ENCODE results near the gene MAB21L3. TPM values are rescaled to one million over a fixed set of nuclear protein-coding genes. Genes with fewer than 3 reads are reported as not detected.

Gene MAB21L3
- total RNA-seq = under 1 TPM in 1 of 4 donors, not detected in 3; 0.06 TPM
- polyA plus RNA-seq = not detected
- long read RNA-seq, donor 1, partial matches to known transcripts = 0 of 1 reads
- long read RNA-seq, donor 1, other reads (novel, unspliced or antisense) = 1 of 1 reads
- long read RNA-seq, donor 2 = 0 reads
- long read RNA-seq, donor 3 = 0 reads
- long read RNA-seq, donor 4 = 0 reads

DNA sequence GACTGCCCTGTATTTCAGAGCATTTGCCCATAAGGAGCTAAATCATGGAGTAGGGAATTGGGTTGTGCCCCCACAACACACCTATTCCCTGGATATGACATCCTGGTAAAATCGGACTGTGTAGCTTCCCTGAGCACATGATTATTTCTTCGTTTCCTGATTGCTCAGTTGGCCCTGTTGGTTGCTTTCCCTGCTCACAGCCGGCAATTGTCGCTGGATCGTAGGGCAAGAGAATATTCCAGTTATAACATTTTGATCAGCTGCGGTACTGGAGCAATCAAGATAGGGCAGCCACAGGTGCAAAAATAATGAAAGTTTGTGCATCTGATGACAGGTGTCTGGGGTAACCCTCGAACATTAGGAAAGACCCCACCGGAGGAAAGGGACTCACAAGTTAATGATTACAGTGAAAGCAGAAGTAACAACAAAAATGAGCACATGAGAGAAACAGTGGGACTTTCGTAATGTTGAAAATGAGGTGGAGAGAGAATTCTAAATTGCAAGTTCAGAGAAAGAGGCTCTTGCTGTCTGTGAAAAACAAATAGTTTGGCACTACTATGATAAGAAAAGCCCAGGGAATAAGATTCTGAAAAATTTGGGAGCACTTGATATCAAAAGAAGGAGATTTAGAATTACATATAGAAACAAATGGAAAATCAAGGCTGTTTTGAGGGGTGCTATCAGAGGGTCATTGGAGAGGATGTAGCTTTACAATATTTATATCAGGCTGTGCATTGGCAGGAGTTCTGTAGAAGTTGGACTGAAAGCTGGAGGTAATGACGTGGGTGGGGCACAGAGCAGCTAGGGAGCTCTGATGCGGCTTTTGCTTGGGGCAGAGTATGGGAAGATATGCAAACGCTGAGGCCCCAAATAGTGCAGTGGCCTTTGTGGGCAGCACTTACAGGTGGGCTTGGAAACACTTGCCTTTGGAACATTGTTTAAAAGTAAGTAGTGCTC, at the start of gene MAB21L3:
Gene MAB21L3 (plus strand): TSS at position 833 of the 957 bp plus-strand sequence. CDS start 1,217 bp downstream, outside the sequence.
- intact Hi-C loops (cut with DNase I) = no loop called here
- H3K4me3 ChIP-seq (ENCODE audit: low read length) = no peak within 1 kb of the TSS
- no peaks in the 10 kb centered on the region for H3K9me3 ChIP-seq (ENCODE audit: control insufficient read depth, low read length)
- ATAC-seq (peak; percentile 21 to 43), DNase-seq (no peak)
- 60% methylated on average over 12 of the region's 12 CpGs for WGBS
- H3K27me3 ChIP-seq (ENCODE audit: control insufficient read depth, insufficient read depth) = no peaks in the 10 kb centered on the region
- no peaks in the 10 kb centered on the region for H3K4me1 ChIP-seq (ENCODE audit: control insufficient read depth, insufficient read depth, low read length)
- H3K27ac ChIP-seq (ENCODE audit: low read length) = no peak within 1 kb of the TSS

DNA sequence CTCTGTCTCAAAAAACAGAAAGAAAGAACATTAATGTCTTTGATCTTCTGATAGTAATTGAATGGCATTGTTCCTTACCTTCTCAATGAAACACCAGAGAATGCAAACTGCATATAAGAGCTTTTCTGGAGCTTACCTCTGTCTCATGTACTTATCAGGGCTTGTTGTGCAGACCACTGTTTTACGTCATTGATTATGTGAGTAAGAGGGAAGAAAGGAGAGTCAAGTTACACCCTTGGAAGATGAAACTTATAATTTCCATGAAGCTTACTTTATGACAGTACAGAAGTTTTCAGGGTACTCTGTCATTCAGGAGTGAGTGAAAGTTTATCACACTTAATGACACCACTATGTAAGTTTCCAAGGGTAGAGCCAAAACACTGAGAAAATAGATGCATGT, 49.0 kb upstream of the MAB21L3 start:
- no peaks in the 10 kb centered on the region for H3K4me1 ChIP-seq (ENCODE audit: control insufficient read depth, insufficient read depth, low read length)
- 78% methylated on average over 1 of the region's 1 CpG for WGBS
- H3K27me3 ChIP-seq (ENCODE audit: control insufficient read depth, insufficient read depth) = no peaks in the 10 kb centered on the region
- no peak for ATAC-seq
- H3K27ac ChIP-seq (ENCODE audit: low read length) = no peak overlapping the region
- intact Hi-C loops (cut with DNase I) = no loop called here
- no peak overlapping the region for H3K4me3 ChIP-seq (ENCODE audit: low read length)
- H3K9me3 ChIP-seq (ENCODE audit: control insufficient read depth, low read length) = no peaks in the 10 kb centered on the region
- no peak for DNase-seq

GRCh38 chr1:116064616-116065015, 46.6 kb upstream of the MAB21L3 start:
- intact Hi-C loops (cut with DNase I) = no loop called here

DNA sequence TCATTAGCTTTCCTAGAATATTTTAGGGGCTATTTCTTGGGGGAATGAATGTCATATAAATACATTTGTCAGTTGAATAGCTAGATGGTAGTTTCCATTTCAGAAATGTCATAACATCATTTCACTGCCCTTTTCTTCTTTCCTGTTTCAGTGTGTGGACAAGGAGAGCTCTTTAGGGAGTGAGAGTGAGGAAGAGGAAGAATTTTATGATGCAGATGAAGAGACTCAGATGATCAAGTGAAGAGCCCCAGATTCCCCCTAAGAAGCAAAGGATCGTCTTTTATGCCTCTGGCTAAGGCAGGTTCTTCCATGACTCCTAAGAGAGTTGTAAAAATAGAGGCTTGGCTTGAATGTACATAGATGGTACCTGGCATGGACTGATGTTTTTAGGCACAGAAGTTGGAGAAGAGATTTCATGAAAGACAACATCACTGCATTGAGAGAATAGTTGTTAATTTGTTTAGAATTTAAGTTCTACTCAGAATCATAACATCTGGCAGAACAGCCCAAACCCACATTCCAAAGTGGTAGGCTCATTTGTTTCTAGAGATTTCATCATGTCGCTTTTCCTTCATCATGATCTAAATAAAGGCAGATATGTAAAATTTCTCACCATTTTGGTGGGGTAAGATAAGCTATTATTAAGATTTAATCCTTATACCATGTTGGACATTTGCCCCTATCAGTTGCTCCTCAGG, 44.2 kb upstream of the MAB21L3 start:
- Histone ChIP-seq H3K4me1 (ENCODE audit: control insufficient read depth, insufficient read depth, low read length) (no peaks in the 10 kb centered on the region), H3K9me3 (ENCODE audit: control insufficient read depth, low read length) (no peaks in the 10 kb centered on the region), H3K27ac (ENCODE audit: low read length) (peak overlapping the region; percentile 75), H3K27me3 (ENCODE audit: control insufficient read depth, insufficient read depth) (no peaks in the 10 kb centered on the region), H3K4me3 (ENCODE audit: low read length) (no peak overlapping the region)
- ATAC-seq (peak; percentile 26 to 46), DNase-seq (no peak)
- 60% methylated on average over 2 of the region's 2 CpGs for WGBS
- intact Hi-C loops (cut with DNase I) = no loop called here

More at GRCh38 chr1:116064616-116065015, 46.6 kb upstream of the MAB21L3 start:
- no peaks in the 10 kb centered on the region for H3K27me3 ChIP-seq (ENCODE audit: control insufficient read depth, insufficient read depth)
- ATAC-seq = no peak
- no peak for DNase-seq
- H3K4me1 ChIP-seq (ENCODE audit: control insufficient read depth, insufficient read depth, low read length) = no peaks in the 10 kb centered on the region
- H3K4me3 ChIP-seq (ENCODE audit: low read length) = no peak overlapping the region
- WGBS = 79% methylated on average over 2 of the region's 2 CpGs
- H3K9me3 ChIP-seq (ENCODE audit: control insufficient read depth, low read length) = no peaks in the 10 kb centered on the region
- no peak overlapping the region for H3K27ac ChIP-seq (ENCODE audit: low read length)

GRCh38 chr1:116067566-116067890, 43.7 kb upstream of the MAB21L3 start:
- peak; percentile 32 to 75 (median 52) for DNase-seq
- 53% methylated on average over 2 of the region's 2 CpGs for WGBS
- H3K4me3 ChIP-seq (ENCODE audit: low read length) = no peak overlapping the region
- intact Hi-C loops (cut with DNase I) = no loop called here
- peak overlapping the region; percentile 75 for H3K27ac ChIP-seq (ENCODE audit: low read length)
- ATAC-seq = peak; percentile 82 to 87
- H3K27me3 ChIP-seq (ENCODE audit: control insufficient read depth, insufficient read depth) = no peaks in the 10 kb centered on the region
- H3K4me1 ChIP-seq (ENCODE audit: control insufficient read depth, insufficient read depth, low read length) = no peaks in the 10 kb centered on the region
- no peaks in the 10 kb centered on the region for H3K9me3 ChIP-seq (ENCODE audit: control insufficient read depth, low read length)

GRCh38 chr1:116075575-116075974, 35.6 kb upstream of the MAB21L3 start:
- ATAC-seq (no peak), DNase-seq (no peak)
- no peaks in the 10 kb centered on the region for H3K27me3 ChIP-seq (ENCODE audit: control insufficient read depth, insufficient read depth)
- H3K9me3 ChIP-seq (ENCODE audit: control insufficient read depth, low read length) = no peaks in the 10 kb centered on the region
- 1% methylated on average over 1 of the region's 1 CpG for WGBS
- intact Hi-C loops (cut with DNase I) = no loop called here
- H3K4me1 ChIP-seq (ENCODE audit: control insufficient read depth, insufficient read depth, low read length) = no peaks in the 10 kb centered on the region
- no peak overlapping the region for H3K27ac ChIP-seq (ENCODE audit: low read length)
- no peak overlapping the region for H3K4me3 ChIP-seq (ENCODE audit: low read length)

DNA sequence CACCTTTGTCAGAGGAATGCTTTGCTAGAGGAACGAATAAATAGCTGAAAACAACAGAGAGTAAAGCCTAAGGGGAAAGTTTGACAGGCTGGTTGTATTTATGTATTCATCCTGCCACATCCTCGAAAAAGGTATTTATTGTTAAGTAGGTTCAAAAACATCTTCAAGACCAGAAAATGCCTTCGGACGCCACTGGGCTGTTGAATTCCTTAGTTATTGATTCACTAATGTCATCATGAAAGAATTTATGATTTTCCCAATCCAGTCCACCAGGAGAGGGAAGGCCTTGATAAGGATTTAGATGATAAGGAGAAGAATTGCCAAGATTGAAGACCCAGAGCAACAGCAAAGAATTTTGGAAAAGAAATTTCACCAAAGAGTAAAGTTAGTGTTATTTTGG, 35.2 kb upstream of the MAB21L3 start:
- 76% methylated on average over 4 of the region's 4 CpGs for WGBS
- no peaks in the 10 kb centered on the region for H3K4me1 ChIP-seq (ENCODE audit: control insufficient read depth, insufficient read depth, low read length)
- no peaks in the 10 kb centered on the region for H3K9me3 ChIP-seq (ENCODE audit: control insufficient read depth, low read length)
- ATAC-seq = no peak
- no peak overlapping the region for H3K4me3 ChIP-seq (ENCODE audit: low read length)
- intact Hi-C loops (cut with DNase I) = no loop called here
- H3K27ac ChIP-seq (ENCODE audit: low read length) = no peak overlapping the region
- H3K27me3 ChIP-seq (ENCODE audit: control insufficient read depth, insufficient read depth) = no peaks in the 10 kb centered on the region
- DNase-seq = no peak

DNA sequence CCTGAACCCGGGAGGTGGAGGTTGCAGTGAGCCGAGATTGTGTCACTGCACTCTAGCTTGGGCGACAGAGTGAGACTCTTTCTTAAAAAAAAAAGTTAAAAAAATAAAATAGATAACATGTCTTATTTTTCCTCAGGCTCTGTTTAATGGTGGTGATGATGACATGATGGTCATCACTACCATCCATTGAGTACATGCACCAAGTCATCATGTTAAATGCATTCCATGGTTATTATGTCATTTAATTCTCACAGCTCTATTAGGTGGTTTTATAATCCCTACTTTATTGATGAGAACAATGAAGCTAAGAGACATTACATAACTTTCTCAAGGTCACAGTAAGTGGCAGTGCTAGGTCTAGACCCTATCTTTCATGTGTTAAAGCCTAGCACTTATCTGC, 34.4 kb upstream of the MAB21L3 start:
- WGBS = 91% methylated on average over 3 of the region's 3 CpGs
- no peaks in the 10 kb centered on the region for H3K4me1 ChIP-seq (ENCODE audit: control insufficient read depth, insufficient read depth, low read length)
- intact Hi-C loops (cut with DNase I) = no loop called here
- DNase-seq (no peak), ATAC-seq (no peak)
- H3K4me3 ChIP-seq (ENCODE audit: low read length) = no peak overlapping the region
- no peaks in the 10 kb centered on the region for H3K9me3 ChIP-seq (ENCODE audit: control insufficient read depth, low read length)
- H3K27me3 ChIP-seq (ENCODE audit: control insufficient read depth, insufficient read depth) = no peaks in the 10 kb centered on the region
- H3K27ac ChIP-seq (ENCODE audit: low read length) = no peak overlapping the region

- no peaks in the 10 kb centered on the region for H3K9me3 ChIP-seq (ENCODE audit: control insufficient read depth, low read length)
- ATAC-seq (no peak), DNase-seq (no peak)
- no peak overlapping the region for H3K27ac ChIP-seq (ENCODE audit: low read length)
- H3K4me1 ChIP-seq (ENCODE audit: control insufficient read depth, insufficient read depth, low read length) = no peaks in the 10 kb centered on the region
- WGBS = 70% methylated on average over 6 of the region's 6 CpGs
- H3K4me3 ChIP-seq (ENCODE audit: low read length) = no peak overlapping the region
- intact Hi-C loops (cut with DNase I) = no loop called here
- no peaks in the 10 kb centered on the region for H3K27me3 ChIP-seq (ENCODE audit: control insufficient read depth, insufficient read depth)
Measured at GRCh38 chr1:116078699-116079223, 32.4 kb upstream of the MAB21L3 start.

DNA sequence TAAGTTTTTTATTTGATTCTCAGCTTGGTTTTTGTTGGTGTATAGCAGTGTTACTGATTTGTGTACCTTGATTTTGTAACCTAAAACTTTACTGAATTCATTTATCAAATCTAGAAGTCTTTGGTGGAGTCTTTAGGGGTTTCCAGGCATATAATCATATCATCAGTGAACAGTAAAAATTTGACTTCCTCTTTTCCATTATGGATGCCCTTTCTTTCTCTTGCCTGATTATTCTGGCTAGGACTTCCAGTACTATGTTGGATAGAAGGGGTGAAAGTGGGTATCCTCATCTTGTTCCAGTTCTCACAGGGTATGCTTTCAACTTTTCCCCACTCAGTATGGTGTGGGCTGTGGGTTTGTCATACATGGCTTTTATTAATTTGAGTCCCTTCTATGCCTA, 23.6 kb upstream of the MAB21L3 start:
- no peaks in the 10 kb centered on the region for H3K4me1 ChIP-seq (ENCODE audit: control insufficient read depth, insufficient read depth, low read length)
- H3K27ac ChIP-seq (ENCODE audit: low read length) = no peak overlapping the region
- intact Hi-C loops (cut with DNase I) = no loop called here
- no peaks in the 10 kb centered on the region for H3K9me3 ChIP-seq (ENCODE audit: control insufficient read depth, low read length)
- H3K4me3 ChIP-seq (ENCODE audit: low read length) = no peak overlapping the region
- DNase-seq (no peak), ATAC-seq (no peak)
- no peaks in the 10 kb centered on the region for H3K27me3 ChIP-seq (ENCODE audit: control insufficient read depth, insufficient read depth)

DNA sequence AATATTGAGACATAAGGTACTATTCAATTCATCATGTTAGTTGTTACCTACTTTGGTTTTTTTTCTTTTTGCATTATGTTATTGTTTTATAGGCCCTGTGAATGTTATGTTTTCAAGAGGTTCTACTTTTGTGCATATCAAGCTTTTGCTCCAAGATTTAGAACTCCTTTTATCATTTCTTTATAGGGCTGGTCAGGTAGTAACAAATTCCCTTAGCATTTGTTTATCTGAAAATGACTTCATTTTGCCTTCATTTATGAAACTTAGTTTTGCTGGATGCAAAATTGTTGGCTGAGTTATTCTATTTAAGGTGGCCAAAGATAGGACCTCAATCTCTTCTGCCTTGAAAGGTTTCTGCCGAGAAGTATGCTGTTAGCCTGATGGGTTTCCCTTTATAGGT, 21.3 kb upstream of the MAB21L3 start:
- no peaks in the 10 kb centered on the region for H3K27me3 ChIP-seq (ENCODE audit: control insufficient read depth, insufficient read depth)
- no peak overlapping the region for H3K27ac ChIP-seq (ENCODE audit: low read length)
- intact Hi-C loops (cut with DNase I) = no loop called here
- ATAC-seq (no peak), DNase-seq (no peak)
- 87% methylated on average over 1 of the region's 1 CpG for WGBS
- no peaks in the 10 kb centered on the region for H3K9me3 ChIP-seq (ENCODE audit: control insufficient read depth, low read length)
- no peaks in the 10 kb centered on the region for H3K4me1 ChIP-seq (ENCODE audit: control insufficient read depth, insufficient read depth, low read length)
- no peak overlapping the region for H3K4me3 ChIP-seq (ENCODE audit: low read length)
